ENCODE data around the gene IL4R.

Gene IL4R

GRCh38 chr16:27289669-27290068 lies 24.1 kb upstream of the IL4R start:
- DNase-seq, result no peak

GRCh38 chr16:27290562-27290961 lies 23.2 kb upstream of the IL4R start:
- DNase-seq, result no peak

GRCh38 chr16:27291106-27291505 lies 22.7 kb upstream of the IL4R start:
- DNase-seq, result no peak

- DNase-seq, result no peak
Measured at GRCh38 chr16:27291722-27292240, 22.0 kb upstream of the IL4R start.

GRCh38 chr16:27293343-27293742 lies 20.4 kb upstream of the IL4R start:
- no peak for DNase-seq

GRCh38 chr16:27298132-27298531 lies 15.6 kb upstream of the IL4R start:
- no peak for DNase-seq

GRCh38 chr16:27301236-27301861 lies 12.4 kb upstream of the IL4R start:
- no peak for DNase-seq

GRCh38 chr16:27302126-27302525 lies 11.6 kb upstream of the IL4R start:
- DNase-seq, result no peak

- no peak for DNase-seq
Measured at GRCh38 chr16:27303256-27304100, 10.3 kb upstream of the IL4R start.

GRCh38 chr16:27304102-27304501 lies 9.7 kb upstream of the IL4R start:
- no peak for DNase-seq

- no peak for DNase-seq
Measured at GRCh38 chr16:27304881-27305745, 8.7 kb upstream of the IL4R start.

GRCh38 chr16:27305839-27306442 lies 7.8 kb upstream of the IL4R start:
- DNase-seq, result no peak

GRCh38 chr16:27308792-27309191 lies 5.0 kb upstream of the IL4R start:
- DNase-seq, result no peak

- DNase-seq, result no peak
Measured at GRCh38 chr16:27310576-27311447, 3.0 kb upstream of the IL4R start.

GRCh38 chr16:27311448-27311830 lies 2.3 kb upstream of the IL4R start:
- DNase-seq, result no peak

- DNase-seq, result no peak
Measured at GRCh38 chr16:27311897-27312303, 1.9 kb upstream of the IL4R start.

- DNase-seq, result no peak
Measured at GRCh38 chr16:27312580-27313421, 973 bp upstream of the IL4R start.

GRCh38 chr16:27314161-27314723 lies 468 bp downstream of the IL4R start:
- DNase-seq, result no peak

GRCh38 chr16:27314986-27315332 lies 1.2 kb downstream of the IL4R start:
- no peak for DNase-seq

GRCh38 chr16:27315333-27316037 lies 1.7 kb downstream of the IL4R start:
- DNase-seq, result no peak
